A673 (cell line): Measurements from ENCODE around the gene PARVB. TPM values are rescaled to one million over a fixed set of nuclear protein-coding genes. Genes with fewer than 3 reads are reported as not detected.

Experiments
- BruUV-seq: library from RNA; stranded (reverse); fragments of 400-500 nt; replicated peaks from 2 replicates; lab custom pipeline; 2021; lab: Mats Ljungman, UMichigan
- CTCF ChIA-PET: fragments of 300-600 bp; sonication (Branson Sonifier 250); formaldehyde crosslinking; loops from one replicate; lab custom pipeline; 2022; ENCODE audit warnings: antibody characterized with exemption; lab: Charles Lee
- POLR2A ChIA-PET: fragments of 300-600 bp; sonication (Branson Sonifier 250); formaldehyde crosslinking; loops from one replicate; lab custom pipeline; 2022; ENCODE audit warnings: antibody characterized with exemption; ENCODE audit not compliant: low non-redundant PET; lab: Charles Lee
- DNase-seq: peaks from one replicate; pipeline ENCODE4 v3.0.0-alpha.2; 2015; ENCODE audit warnings: low spot score
- H3K27ac ChIP-seq: fragments of 200-600 bp; sonication (generic); 2 replicates; pipeline ENCODE4 v1.5.1; 2016; ENCODE audit warnings: mixed run types, low read depth, mild to moderate bottlenecking, mixed read lengths, antibody characterized with exemption, low read length; ENCODE audit not compliant: poor library complexity, severe bottlenecking
- H3K27me3 ChIP-seq: fragments of 200-600 bp; sonication (generic); replicated peaks from 2 replicates; pipeline ENCODE4 v1.6.1; 2017; ENCODE audit warnings: mixed run types, low read depth, mild to moderate bottlenecking, mixed read lengths, antibody characterized with exemption, low read length; ENCODE audit not compliant: insufficient read depth, poor library complexity
- H3K36me3 ChIP-seq: fragments of 200-600 bp; sonication (generic); 2 replicates; pipeline ENCODE4 v1.6.1; 2016; ENCODE audit warnings: mixed run types, mild to moderate bottlenecking, mixed read lengths, antibody characterized with exemption, low read length; ENCODE audit not compliant: insufficient read depth, poor library complexity, severe bottlenecking
- H3K4me1 ChIP-seq: fragments of 200-600 bp; sonication (generic); 2 replicates; pipeline ENCODE4 v1.6.1; 2017; ENCODE audit warnings: mixed run types, mild to moderate bottlenecking, mixed read lengths, antibody characterized with exemption, low read length; ENCODE audit not compliant: insufficient read depth, poor library complexity, severe bottlenecking
- H3K4me3 ChIP-seq: fragments of 200-600 bp; sonication (generic); 2 replicates; pipeline ENCODE4 v1.5.1; 2016; ENCODE audit warnings: low read depth, mixed run types, mild to moderate bottlenecking, mixed read lengths, low read length; ENCODE audit not compliant: poor library complexity, severe bottlenecking
- H3K9me3 ChIP-seq: fragments of 200-600 bp; sonication (generic); 2 replicates; pipeline ENCODE4 v1.6.1; 2016; ENCODE audit warnings: mixed run types, low read depth, mild to moderate bottlenecking, mixed read lengths, antibody characterized with exemption, low read length; ENCODE audit not compliant: poor library complexity, severe bottlenecking
- EZH2 ChIP-seq: fragments of 200-600 bp; sonication (generic); IDR thresholded peaks from 2 replicates; pipeline ENCODE4 v1.6.1; 2017; ENCODE audit warnings: borderline replicate concordance, low read depth, mild to moderate bottlenecking, mixed read lengths, antibody characterized with exemption, low read length; ENCODE audit not compliant: poor library complexity, severe bottlenecking
- intact Hi-C: fragments of 100-400 bp; cut with micrococcal nuclease; formaldehyde crosslinking; loops from one replicate; pipeline ENCODE4 v1.10.0; 2022; ENCODE audit not compliant: unreplicated experiment
- total RNA-seq: library from RNA; stranded (reverse); gene quantifications from 2 replicates; pipeline ENCODE4 v1.2.3, GENCODE V29; 2021
- TF ChIP-seq, protein P1 (sequence below): fragments of 300-800, 200-600 bp; sonication (generic); conservative IDR thresholded peaks from 2 replicates; pipeline ENCODE4 v1.5.1; 2017; ENCODE audit warnings: low read depth, mild to moderate bottlenecking, antibody characterized with exemption, low read length, moderate library complexity, mixed read lengths

Gene PARVB
- total RNA-seq, 1 experiment from 2014 or later, result 18.3 TPM

- no peaks in the 10 kb centered on the region for H3K9me3 ChIP-seq
- H3K4me1 ChIP-seq, result no peaks in the 10 kb centered on the region
- intact Hi-C loops, result no loop called here
- H3K27ac ChIP-seq, result no peak overlapping the region
- TF ChIP-seq EZH2, result no peak
- TF ChIP-seq, protein P1, sequence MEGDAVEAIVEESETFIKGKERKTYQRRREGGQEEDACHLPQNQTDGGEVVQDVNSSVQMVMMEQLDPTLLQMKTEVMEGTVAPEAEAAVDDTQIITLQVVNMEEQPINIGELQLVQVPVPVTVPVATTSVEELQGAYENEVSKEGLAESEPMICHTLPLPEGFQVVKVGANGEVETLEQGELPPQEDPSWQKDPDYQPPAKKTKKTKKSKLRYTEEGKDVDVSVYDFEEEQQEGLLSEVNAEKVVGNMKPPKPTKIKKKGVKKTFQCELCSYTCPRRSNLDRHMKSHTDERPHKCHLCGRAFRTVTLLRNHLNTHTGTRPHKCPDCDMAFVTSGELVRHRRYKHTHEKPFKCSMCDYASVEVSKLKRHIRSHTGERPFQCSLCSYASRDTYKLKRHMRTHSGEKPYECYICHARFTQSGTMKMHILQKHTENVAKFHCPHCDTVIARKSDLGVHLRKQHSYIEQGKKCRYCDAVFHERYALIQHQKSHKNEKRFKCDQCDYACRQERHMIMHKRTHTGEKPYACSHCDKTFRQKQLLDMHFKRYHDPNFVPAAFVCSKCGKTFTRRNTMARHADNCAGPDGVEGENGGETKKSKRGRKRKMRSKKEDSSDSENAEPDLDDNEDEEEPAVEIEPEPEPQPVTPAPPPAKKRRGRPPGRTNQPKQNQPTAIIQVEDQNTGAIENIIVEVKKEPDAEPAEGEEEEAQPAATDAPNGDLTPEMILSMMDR, result no peak
- CTCF ChIA-PET, result no interaction called here
- H3K27me3 ChIP-seq, result no peaks in the 10 kb centered on the region
- no TSS peak for BruUV-seq
- no peak overlapping the region for H3K4me3 ChIP-seq
- no peak for DNase-seq
- no peaks in the 10 kb centered on the region for H3K36me3 ChIP-seq
- POLR2A ChIA-PET, result no interaction called here
These were observed 176.3 kb downstream of the PARVB start for GRCh38 chr22:44200451-44200850.

GRCh38 chr22:44200855-44201550, 176.9 kb downstream of the PARVB start:
- no peaks in the 10 kb centered on the region for H3K27me3 ChIP-seq
- POLR2A ChIA-PET, result no interaction called here
- no peaks in the 10 kb centered on the region for H3K4me1 ChIP-seq
- H3K4me3 ChIP-seq, result no peak overlapping the region
- no peaks in the 10 kb centered on the region for H3K9me3 ChIP-seq
- no peak overlapping the region for H3K27ac ChIP-seq
- CTCF ChIA-PET, result no interaction called here
- no TSS peak for BruUV-seq
- intact Hi-C loops, result no loop called here
- no peak for TF ChIP-seq EZH2
- TF ChIP-seq, protein P1, result no peak
- no peak for DNase-seq
- H3K36me3 ChIP-seq, result no peaks in the 10 kb centered on the region

DNA sequence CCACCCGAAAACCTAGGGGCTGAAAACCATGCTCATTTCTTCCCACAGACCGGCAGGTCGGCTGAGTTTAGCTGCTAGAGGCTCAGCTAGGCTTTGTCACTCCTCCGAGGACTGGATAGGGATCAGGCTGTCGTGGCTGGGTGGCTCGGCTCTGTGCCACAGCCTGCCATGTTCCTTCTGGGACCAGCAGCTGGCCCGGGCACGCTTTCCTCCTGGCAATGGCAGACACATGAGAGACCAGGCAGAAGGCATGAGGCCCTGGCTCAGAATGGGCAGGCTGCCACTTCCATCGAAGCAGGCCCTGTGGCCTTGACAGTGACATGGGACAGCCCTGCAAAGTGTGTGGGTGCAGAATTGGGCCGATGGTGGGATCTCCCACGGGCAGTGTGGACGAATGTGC, 177.6 kb downstream of the PARVB start:
- POLR2A ChIA-PET, result no interaction called here
- Histone ChIP-seq H3K27me3 (no peaks in the 10 kb centered on the region), H3K36me3 (no peaks in the 10 kb centered on the region), H3K27ac (no peak overlapping the region), H3K9me3 (no peaks in the 10 kb centered on the region), H3K4me3 (no peak overlapping the region), H3K4me1 (no peaks in the 10 kb centered on the region)
- TF ChIP-seq, protein P1, result no peak
- no peak for TF ChIP-seq EZH2
- no TSS peak for BruUV-seq
- no peak for DNase-seq
- intact Hi-C loops, result no loop called here
- CTCF ChIA-PET, result no interaction called here
